Measurements from ENCODE around the gene NDFIP2. TPM values are rescaled to one million over a fixed set of nuclear protein-coding genes. Genes with fewer than 3 reads are reported as not detected.

NDFIP2 gene
- polyA plus RNA-seq, 1 of the 3 experiments (the other 2 are of a cell fraction), result 21.4 TPM

DNA sequence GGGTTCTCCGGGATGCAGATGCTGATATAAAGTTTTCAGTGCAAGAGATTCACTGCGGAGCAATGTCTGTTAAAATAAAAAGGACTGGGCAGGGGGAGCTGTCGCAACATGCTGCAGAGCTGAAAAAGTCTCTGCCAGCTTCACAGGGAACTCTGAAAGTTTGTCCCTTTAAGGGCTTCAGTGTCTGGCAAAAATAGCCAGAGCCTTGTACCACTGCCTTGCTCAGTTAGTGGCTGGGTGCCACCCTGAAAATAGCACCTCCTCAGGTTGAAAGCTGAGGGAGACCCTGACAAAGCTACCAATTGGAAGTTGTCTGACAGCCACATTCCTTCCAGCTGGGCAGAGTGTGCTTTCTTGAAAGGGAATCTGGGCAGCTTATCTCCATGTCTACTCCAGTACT lies 3.0 kb upstream of the NDFIP2 start:
- H3F3A ChIP-seq (replicated peaks; ENCODE audit: insufficient read depth), result peaks cover 8% of the 10 kb centered on the region
- peaks cover 13% of the 10 kb centered on the region for H3K79me2 ChIP-seq (ENCODE audit: insufficient read depth)
- DNase-seq, result no peak
- H3K4me2 ChIP-seq, result no peak overlapping the region
- no peaks in the 10 kb centered on the region; the same call in 1 of the 2 replicates for H4K20me1 ChIP-seq (ENCODE audit: insufficient read depth)
- TF ChIP-seq RCOR1 (IDR thresholded peaks at IDR 0.05; ENCODE audit: low read length) (no peak), CHD2 (IDR thresholded peaks at IDR 0.05; ENCODE audit: low read length, partially characterized antibody) (no peak), SIN3A (IDR thresholded peaks at IDR 0.05; ENCODE audit: borderline replicate concordance, low read depth, low read length) (no peak)
- TF ChIP-seq, protein P1, sequence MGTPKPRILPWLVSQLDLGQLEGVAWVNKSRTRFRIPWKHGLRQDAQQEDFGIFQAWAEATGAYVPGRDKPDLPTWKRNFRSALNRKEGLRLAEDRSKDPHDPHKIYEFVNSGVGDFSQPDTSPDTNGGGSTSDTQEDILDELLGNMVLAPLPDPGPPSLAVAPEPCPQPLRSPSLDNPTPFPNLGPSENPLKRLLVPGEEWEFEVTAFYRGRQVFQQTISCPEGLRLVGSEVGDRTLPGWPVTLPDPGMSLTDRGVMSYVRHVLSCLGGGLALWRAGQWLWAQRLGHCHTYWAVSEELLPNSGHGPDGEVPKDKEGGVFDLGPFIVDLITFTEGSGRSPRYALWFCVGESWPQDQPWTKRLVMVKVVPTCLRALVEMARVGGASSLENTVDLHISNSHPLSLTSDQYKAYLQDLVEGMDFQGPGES (IDR thresholded peaks at IDR 0.05; ENCODE audit: low read depth, low read length), result no peak
- TF ChIP-seq, protein P2, sequence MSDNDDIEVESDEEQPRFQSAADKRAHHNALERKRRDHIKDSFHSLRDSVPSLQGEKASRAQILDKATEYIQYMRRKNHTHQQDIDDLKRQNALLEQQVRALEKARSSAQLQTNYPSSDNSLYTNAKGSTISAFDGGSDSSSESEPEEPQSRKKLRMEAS (IDR thresholded peaks at IDR 0.05; ENCODE audit: low read depth), result no peak
- H3K9ac ChIP-seq, result no peak overlapping the region
- no peak overlapping the region for H3K4me3 ChIP-seq (ENCODE audit: low read depth in 2 of 2, low read length in 1 of 2)
- no peaks in the 10 kb centered on the region for H3K27me3 ChIP-seq (ENCODE audit: insufficient read depth)
- ChIA-PET CTCF (interaction anchor here (1.0 kb wide), 1 partner anchor 54 kb away, joined by 3 read pairs; no protein-coding TSS in a partner anchor), POLR2A (no interaction called here)
- H3K36me3 ChIP-seq (replicated peaks in 1 of 2; ENCODE audit: control insufficient read depth in 1 of 2, insufficient read depth in 2 of 2, low read length in 1 of 2), result no peaks in the 10 kb centered on the region
- peaks cover 5 to 8% of the 10 kb centered on the region in 2 experiments; a peak in 3 of 4 replicates for H3K4me1 ChIP-seq (ENCODE audit: control insufficient read depth in 1 of 2, insufficient read depth in 2 of 2, low read depth in 1 of 2, low read length in 1 of 2)
- WGBS (ENCODE audit: low lambda C conversion rate), result 55% methylated on average over 3 of the region's 3 CpGs
- no peaks in the 10 kb centered on the region for H3K9me2 ChIP-seq
- H3K27ac ChIP-seq (ENCODE audit: low read depth in 2 of 2, low read length in 1 of 2), result no peak overlapping the region
- no peaks in the 10 kb centered on the region for H3K9me3 ChIP-seq
- no peak overlapping the region for H2AFZ ChIP-seq (ENCODE audit: low read depth)

DNA sequence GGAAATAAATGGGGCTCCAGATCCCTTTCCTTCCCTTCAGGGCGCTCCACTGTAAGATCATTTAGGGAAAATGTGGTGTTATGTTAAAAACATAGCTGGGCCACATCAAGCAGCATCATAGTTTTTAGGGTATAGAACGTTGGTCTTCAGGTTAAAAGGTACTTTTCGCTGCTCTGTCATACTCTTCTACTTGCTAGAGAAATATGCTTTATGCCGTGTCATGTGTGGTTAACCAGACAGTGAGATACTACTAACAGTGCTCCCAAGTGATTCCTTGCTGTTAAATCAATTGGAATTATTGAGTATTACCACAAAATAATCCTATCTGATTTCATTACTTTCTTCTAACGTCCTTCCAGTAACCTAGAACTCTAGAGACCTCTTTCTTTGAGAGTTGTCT lies 1.1 kb upstream of the NDFIP2 start:
- peaks cover 6 to 11% of the 10 kb centered on the region in 2 experiments; a peak in 3 of 4 replicates for H3K4me1 ChIP-seq (ENCODE audit: control insufficient read depth in 1 of 2, insufficient read depth in 2 of 2, low read depth in 1 of 2, low read length in 1 of 2)
- DNase-seq, result no peak
- H2AFZ ChIP-seq (ENCODE audit: low read depth), result no peak overlapping the region
- ChIA-PET POLR2A (no interaction called here), CTCF (interaction anchor here (1.9 kb wide), 1 partner anchor 56 kb away, joined by 9 read pairs; no protein-coding TSS in a partner anchor)
- no peaks in the 10 kb centered on the region for H3K27me3 ChIP-seq (ENCODE audit: insufficient read depth)
- TF ChIP-seq, protein P3, sequence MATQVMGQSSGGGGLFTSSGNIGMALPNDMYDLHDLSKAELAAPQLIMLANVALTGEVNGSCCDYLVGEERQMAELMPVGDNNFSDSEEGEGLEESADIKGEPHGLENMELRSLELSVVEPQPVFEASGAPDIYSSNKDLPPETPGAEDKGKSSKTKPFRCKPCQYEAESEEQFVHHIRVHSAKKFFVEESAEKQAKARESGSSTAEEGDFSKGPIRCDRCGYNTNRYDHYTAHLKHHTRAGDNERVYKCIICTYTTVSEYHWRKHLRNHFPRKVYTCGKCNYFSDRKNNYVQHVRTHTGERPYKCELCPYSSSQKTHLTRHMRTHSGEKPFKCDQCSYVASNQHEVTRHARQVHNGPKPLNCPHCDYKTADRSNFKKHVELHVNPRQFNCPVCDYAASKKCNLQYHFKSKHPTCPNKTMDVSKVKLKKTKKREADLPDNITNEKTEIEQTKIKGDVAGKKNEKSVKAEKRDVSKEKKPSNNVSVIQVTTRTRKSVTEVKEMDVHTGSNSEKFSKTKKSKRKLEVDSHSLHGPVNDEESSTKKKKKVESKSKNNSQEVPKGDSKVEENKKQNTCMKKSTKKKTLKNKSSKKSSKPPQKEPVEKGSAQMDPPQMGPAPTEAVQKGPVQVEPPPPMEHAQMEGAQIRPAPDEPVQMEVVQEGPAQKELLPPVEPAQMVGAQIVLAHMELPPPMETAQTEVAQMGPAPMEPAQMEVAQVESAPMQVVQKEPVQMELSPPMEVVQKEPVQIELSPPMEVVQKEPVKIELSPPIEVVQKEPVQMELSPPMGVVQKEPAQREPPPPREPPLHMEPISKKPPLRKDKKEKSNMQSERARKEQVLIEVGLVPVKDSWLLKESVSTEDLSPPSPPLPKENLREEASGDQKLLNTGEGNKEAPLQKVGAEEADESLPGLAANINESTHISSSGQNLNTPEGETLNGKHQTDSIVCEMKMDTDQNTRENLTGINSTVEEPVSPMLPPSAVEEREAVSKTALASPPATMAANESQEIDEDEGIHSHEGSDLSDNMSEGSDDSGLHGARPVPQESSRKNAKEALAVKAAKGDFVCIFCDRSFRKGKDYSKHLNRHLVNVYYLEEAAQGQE (IDR thresholded peaks at IDR 0.05; ENCODE audit: low read depth, low read length), result no peak
- TF ChIP-seq TEAD4 (IDR thresholded peaks at IDR 0.05; ENCODE audit: borderline replicate concordance, insufficient read depth) (no peak), FOXM1 (IDR thresholded peaks at IDR 0.05; ENCODE audit: low read depth) (no peak), EP300 (IDR thresholded peaks at IDR 0.05; ENCODE audit: borderline replicate concordance in 1 of 2, low read depth in 1 of 2, low read length in 1 of 2) (no peak), RXRA (IDR thresholded peaks at IDR 0.05; ENCODE audit: borderline replicate concordance, low read depth) (no peak), SMC3 (IDR thresholded peaks at IDR 0.05; ENCODE audit: low read depth, low read length) (no peak), GATA2 (CRISPR knock-in tag; IDR thresholded peaks at IDR 0.05) (no peak), GABPA (IDR thresholded peaks at IDR 0.05; ENCODE audit: low read depth) (no peak)
- TF ChIP-seq, protein P4, sequence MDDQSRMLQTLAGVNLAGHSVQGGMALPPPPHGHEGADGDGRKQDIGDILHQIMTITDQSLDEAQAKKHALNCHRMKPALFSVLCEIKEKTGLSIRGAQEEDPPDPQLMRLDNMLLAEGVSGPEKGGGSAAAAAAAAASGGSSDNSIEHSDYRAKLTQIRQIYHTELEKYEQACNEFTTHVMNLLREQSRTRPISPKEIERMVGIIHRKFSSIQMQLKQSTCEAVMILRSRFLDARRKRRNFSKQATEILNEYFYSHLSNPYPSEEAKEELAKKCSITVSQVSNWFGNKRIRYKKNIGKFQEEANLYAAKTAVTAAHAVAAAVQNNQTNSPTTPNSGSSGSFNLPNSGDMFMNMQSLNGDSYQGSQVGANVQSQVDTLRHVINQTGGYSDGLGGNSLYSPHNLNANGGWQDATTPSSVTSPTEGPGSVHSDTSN (IDR thresholded peaks at IDR 0.05), result no peak
- no peaks in the 10 kb centered on the region for H3K9me2 ChIP-seq
- no peak overlapping the region for H3K4me2 ChIP-seq
- no peaks in the 10 kb centered on the region; the same call in 1 of the 2 replicates for H4K20me1 ChIP-seq (ENCODE audit: insufficient read depth)
- no peaks in the 10 kb centered on the region for H3K9me3 ChIP-seq
- peaks cover 27% of the 10 kb centered on the region for H3K79me2 ChIP-seq (ENCODE audit: insufficient read depth)
- H3K4me3 ChIP-seq (ENCODE audit: low read depth in 2 of 2, low read length in 1 of 2), result no peak overlapping the region
- WGBS (ENCODE audit: low lambda C conversion rate), result 87% methylated on average over 5 of the region's 5 CpGs
- H3K36me3 ChIP-seq (replicated peaks in 1 of 2; ENCODE audit: control insufficient read depth in 1 of 2, insufficient read depth in 2 of 2, low read length in 1 of 2), result no peaks in the 10 kb centered on the region
- H3F3A ChIP-seq (replicated peaks; ENCODE audit: insufficient read depth), result peaks cover 8% of the 10 kb centered on the region
- no peak overlapping the region for H3K27ac ChIP-seq (ENCODE audit: low read depth in 2 of 2, low read length in 1 of 2)
- H3K9ac ChIP-seq, result no peak overlapping the region
